Measurements from ENCODE around the gene SLC13A4.
"Not testable (repeated sequence)": the region's sequence is repeated elsewhere in the genome, so short reads cannot be mapped to it uniquely, and the experiment has no call there.

The SLC13A4 gene

GRCh38 chr7:135659159-135659846, 68.7 kb downstream of the SLC13A4 start:
- DNase-seq, result no peak

- DNase-seq, result no peak
These were observed 69.4 kb downstream of the SLC13A4 start for GRCh38 chr7:135658564-135658963.

- DNase-seq, result no peak
These were observed 74.5 kb downstream of the SLC13A4 start for GRCh38 chr7:135653340-135654080.

DNA sequence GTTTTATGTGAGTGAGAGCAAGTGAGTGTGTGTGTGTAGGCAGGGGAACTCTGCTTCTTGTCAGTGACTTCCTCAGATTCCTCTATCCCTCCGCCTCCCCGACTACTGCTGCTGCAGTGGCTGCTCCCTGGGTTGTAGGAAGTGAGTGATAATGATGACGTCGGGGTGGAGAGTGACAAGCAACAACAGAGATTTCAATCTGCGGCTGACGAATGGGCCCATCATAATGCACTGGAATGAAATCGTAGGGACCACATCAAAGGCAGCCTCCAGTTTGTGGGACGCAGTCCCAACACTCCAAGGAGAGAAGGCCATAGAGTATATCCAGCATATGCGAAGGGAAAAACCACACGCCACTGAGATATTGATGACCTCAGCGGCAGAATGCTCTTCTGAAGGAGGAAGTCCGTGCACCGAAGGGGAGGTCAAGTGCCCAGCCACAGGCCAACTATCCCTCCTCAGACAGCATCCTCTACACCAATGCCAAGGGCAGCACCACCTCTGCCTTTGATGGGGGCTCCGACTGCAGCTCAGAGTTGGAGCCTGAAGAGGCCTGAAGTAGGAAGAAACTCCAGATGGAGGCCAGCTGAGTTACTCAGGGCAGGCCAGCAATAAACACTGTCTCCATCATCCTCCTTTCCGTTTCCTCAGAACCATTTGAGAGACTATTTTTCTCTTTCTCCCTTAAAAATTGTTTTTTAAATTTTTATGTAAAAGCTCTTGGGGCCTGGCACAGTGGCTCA, 77.0 kb downstream of the SLC13A4 start:
- peak; percentile 93 for DNase-seq

- DNase-seq, result no peak
These were observed 79.8 kb downstream of the SLC13A4 start for GRCh38 chr7:135648235-135648634.

DNA sequence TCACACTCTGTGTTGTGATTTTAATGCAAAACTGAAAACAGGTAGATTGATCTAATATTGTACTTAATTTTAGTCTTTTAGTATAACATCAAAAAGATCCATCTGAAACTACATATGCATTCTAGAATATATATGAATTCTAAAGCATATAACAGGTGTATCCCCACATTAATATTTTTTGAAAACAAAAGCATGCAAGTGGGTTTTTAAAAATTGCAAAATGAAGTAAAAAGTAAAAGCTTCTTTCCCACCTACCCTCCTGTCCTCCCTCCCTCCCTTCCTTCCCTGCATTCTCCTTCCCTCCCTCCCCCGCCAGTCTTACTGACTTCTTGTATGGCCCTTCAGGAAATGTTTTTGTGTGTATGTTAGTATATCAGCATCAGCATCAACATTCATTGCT, 80.2 kb downstream of the SLC13A4 start:
- DNase-seq, result no peak

DNA sequence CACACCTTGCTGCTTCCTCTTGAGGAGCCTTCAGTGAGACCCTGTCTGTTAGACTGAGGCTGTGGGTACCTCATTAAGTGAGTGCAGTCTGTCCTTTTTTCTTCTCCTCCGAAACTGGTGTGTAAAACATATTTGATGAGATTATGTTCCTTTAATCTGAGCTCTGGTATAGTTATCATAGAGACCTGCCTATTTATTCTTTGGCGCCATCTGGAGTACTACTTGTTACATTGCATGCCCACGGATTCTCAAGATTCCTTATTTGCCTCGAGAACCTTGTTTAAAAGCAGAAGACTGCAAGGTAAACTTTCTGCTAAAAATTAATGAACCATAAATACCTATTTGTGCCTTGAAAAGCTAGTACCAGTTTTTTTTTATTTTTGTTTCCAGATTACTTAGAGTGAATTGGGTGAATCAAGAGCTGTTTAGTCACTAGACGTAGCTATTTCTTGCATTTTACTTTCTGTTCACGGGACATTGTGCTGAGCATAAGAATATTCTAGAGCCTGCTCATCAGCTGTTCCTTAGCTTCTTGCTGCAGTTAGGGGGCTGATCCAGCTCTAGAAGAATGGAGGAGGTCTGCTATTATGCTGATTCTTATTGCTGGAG, 82.6 kb downstream of the SLC13A4 start:
- DNase-seq, result peak; percentile 45

DNA sequence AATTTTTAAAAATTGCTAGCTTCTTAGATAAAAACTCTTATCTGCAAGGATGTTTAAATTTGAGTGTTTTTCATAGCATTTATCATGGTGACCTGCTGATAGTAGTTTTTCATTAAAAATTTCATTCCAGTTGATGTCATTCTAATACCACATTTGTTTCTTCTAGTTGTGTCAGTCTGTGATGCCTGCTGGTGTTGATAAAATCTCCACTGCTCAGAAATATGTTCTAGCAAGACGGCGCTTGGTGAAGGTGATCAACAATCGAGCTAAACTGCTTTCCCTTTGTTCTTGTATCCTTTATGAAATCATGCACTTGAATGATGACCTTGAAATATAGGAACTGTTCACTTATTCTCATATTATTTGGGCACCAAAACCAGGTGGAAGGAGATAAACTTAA, 83.3 kb downstream of the SLC13A4 start:
- no peak for DNase-seq

DNA sequence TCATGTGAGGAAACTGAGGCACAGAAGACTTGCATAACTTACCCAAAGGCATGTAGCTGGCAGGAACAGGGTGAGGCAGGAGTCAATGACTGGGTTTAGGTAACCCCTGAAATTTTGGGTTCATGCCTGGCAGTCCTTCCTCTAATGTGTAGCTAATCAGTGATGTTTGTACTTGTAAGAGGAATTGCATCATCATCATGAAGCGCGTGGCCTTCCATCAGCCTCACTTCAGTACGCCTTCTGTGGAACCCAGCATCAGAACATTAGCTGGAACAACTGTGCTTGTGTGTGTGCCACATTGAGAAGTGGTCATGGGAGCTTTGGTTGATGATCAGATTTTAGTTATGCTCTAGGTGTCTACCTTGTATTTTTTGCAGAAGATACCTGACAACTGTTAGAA, 83.8 kb downstream of the SLC13A4 start:
- DNase-seq, result no peak

- not testable (repeated sequence) for DNase-seq
These were observed 88.3 kb downstream of the SLC13A4 start for GRCh38 chr7:135639690-135640089.

DNA sequence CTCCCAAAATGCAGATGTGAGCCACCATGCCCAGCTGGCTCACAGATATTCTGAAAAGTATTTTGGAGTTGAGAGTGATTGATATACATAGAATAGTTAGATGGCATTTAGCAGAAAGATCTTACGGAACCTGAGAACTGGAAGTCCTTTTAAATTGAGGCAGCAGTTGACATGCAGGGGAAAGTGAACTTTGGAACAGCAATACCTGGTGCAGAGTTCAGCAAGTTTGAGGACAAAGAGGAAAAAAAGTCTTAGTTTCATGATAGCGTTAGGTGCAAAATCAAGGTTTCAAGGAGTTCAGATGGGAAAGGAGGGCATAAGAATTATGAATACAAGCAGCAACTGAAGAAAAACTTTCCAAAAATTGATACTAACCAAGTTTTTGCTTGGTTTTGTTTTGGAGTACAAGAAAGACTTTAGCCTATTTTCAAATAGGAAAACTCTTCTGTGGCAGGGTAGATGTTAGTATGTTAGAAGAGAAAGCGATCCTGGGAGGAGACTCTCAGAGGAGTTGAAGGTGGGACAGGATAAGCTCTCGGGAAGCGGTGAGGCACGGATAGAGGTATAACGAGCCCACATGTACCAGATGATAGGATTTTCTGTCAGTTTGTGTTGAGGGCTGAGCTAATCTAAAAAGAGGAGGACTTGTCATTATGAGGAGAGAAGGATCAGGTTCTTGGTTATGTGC, 93.7 kb downstream of the SLC13A4 start:
- no peak for DNase-seq
